GM19452 (cell line): Measurements from ENCODE around the gene NT5C3A.
A peak's percentile ranks its signal among the peaks of the same experiment; 100 is the strongest.
"Not testable (repeated sequence)": the region's sequence is repeated elsewhere in the genome, so short reads cannot be mapped to it uniquely, and the experiment has no call there.

Experiments used
- ATAC-seq: cut with Tn5 transposase; IDR thresholded peaks from one replicate; pipeline ENCODE4 v1.9.1; 2021; ENCODE audit not compliant: unreplicated experiment

NT5C3A gene

GRCh38 chr7:33062023-33062781 lies at the start of gene NT5C3A:
NT5C3A (minus strand) TSS chr7:33062776; CDS start chr7:33062705, 71 bp downstream.
- ATAC-seq = peak; percentile 42

- no peak for ATAC-seq
Measured at GRCh38 chr7:33111614-33112013, 49.0 kb upstream of the NT5C3A start.

- no peak for ATAC-seq
Measured at GRCh38 chr7:33109758-33110238, 47.2 kb upstream of the NT5C3A start.

- ATAC-seq = peak; percentile 85
Measured at GRCh38 chr7:33109005-33109757, 46.6 kb upstream of the NT5C3A start, which contains the start of gene RP9. RP9 (minus strand) TSS chr7:33109404; CDS start chr7:33109372, 32 bp downstream.

- ATAC-seq = peak; percentile 3
Measured at GRCh38 chr7:33108554-33109004, 46.0 kb upstream of the NT5C3A start.

- peak; percentile 35 for ATAC-seq
Measured at GRCh38 chr7:33107136-33108066, 44.8 kb upstream of the NT5C3A start.

GRCh38 chr7:33101906-33102305 lies 39.3 kb upstream of the NT5C3A start:
- no peak for ATAC-seq

GRCh38 chr7:33100770-33101169 lies 38.2 kb upstream of the NT5C3A start:
- ATAC-seq = no peak

- ATAC-seq = no peak
Measured at GRCh38 chr7:33099154-33099940, 36.8 kb upstream of the NT5C3A start.

GRCh38 chr7:33094745-33095275 lies 32.2 kb upstream of the NT5C3A start:
- ATAC-seq = not testable (repeated sequence)

- ATAC-seq = no peak
Measured at GRCh38 chr7:33093266-33093665, 30.7 kb upstream of the NT5C3A start.

GRCh38 chr7:33091641-33092191 lies 29.1 kb upstream of the NT5C3A start:
- no peak for ATAC-seq

- ATAC-seq = no peak
Measured at GRCh38 chr7:33091111-33091531, 28.5 kb upstream of the NT5C3A start.

GRCh38 chr7:33089142-33089541 lies 26.6 kb upstream of the NT5C3A start:
- no peak for ATAC-seq

- no peak for ATAC-seq
Measured at GRCh38 chr7:33087858-33088257, 25.3 kb upstream of the NT5C3A start.

- no peak for ATAC-seq
Measured at GRCh38 chr7:33087356-33087755, 24.8 kb upstream of the NT5C3A start.

GRCh38 chr7:33079763-33080690 lies 17.5 kb upstream of the NT5C3A start:
- ATAC-seq = no peak

GRCh38 chr7:33079096-33079495 lies 16.5 kb upstream of the NT5C3A start:
- no peak for ATAC-seq
